ENCODE data around the gene DDIT3. TPM values are rescaled to one million over a fixed set of nuclear protein-coding genes. Genes with fewer than 3 reads are reported as not detected.

DDIT3 gene
- total and polyA plus RNA-seq, 2 of the 13 experiments (the other 11 are each of a cell fraction or from before 2014, with no cell fraction given), result 27.5 to 48.7 TPM

DNA sequence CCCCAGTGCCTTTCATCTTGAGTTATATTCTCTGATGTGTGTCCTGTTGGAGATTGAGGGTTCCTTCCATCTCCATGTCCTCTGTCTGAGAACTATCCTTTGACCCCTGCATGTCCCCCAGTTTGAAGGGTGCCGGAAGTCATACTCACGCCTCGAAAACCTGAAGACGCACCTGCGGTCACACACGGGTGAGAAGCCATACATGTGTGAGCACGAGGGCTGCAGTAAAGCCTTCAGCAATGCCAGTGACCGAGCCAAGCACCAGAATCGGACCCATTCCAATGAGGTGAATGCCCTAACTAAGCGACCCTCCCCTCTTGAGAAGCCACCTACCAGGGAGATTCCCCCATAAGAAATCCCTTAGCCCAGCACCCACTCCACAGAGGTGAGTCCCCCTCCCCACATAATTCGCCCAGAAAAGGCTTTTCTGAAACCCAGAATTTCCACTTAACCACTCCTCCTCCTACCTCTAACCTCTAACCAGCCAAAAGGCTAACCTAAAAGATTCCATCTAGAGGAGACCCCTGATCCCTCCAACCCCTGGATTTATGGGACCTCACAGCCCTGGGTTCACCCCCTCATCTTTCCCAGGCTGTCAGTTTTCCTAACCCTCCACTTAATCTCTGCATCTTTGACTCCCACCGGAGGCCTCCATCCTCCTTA lies 53.0 kb downstream of the DDIT3 start:
- CTCF ChIA-PET (ENCODE audit: low intra/inter-chr PET ratio, low total read pairs), result no interaction called here
- no TSS peak for BruUV-seq (replicated peaks)
- Histone ChIP-seq H3K79me2 (ENCODE audit: insufficient read depth, low read length) (no peaks in the 10 kb centered on the region), H3K36me3 (replicated peaks in 1 of 2; ENCODE audit: control insufficient read depth in 1 of 2, insufficient read depth in 2 of 2, low read length in 2 of 2) (no peaks in the 10 kb centered on the region), H3K27me3 (ENCODE audit: control insufficient read depth in 1 of 2, insufficient read depth in 2 of 2, low read length in 2 of 2) (peaks cover 0 to 45% of the 10 kb centered on the region in 2 experiments; a peak in 3 of 5 replicates), H3K9ac (ENCODE audit: insufficient read depth, low read depth, low read length) (no peak overlapping the region), H2AFZ (ENCODE audit: low read length) (no peak overlapping the region), H3K4me2 (ENCODE audit: low read depth, low read length) (no peak overlapping the region), H3K4me1 (ENCODE audit: insufficient read depth, low read length) (peaks cover 41% of the 10 kb centered on the region), H4K20me1 (ENCODE audit: insufficient read depth, low read length) (no peaks in the 10 kb centered on the region), H3K4me3 (replicated peaks in 1 of 3; ENCODE audit: insufficient read depth in 1 of 3, low read depth in 2 of 3, low read length in 3 of 3) (no peak overlapping the region), H3K9me3 (ENCODE audit: low read length) (no peaks in the 10 kb centered on the region), H3K27ac (ENCODE audit: extremely low read length, insufficient read depth, low read length) (no peak overlapping the region)
- ATAC-seq (no peak), FAIRE-seq (no peak), DNase-seq (ENCODE audit: low spot score) (no peak)
- WGBS (ENCODE audit: low lambda C conversion rate), result 58% methylated on average over 11 of the region's 12 CpGs
- in situ Hi-C loops (cut with HindIII; ENCODE audit: extremely low pct_ligation_motif_present, low pct_unique_long_range_greater_than_20kb) (no loop called here), intact Hi-C loops (cut with micrococcal nuclease; ENCODE audit: unreplicated experiment) (no loop called here)
- POLR2A ChIA-PET, result no interaction called here
- TF ChIP-seq, protein P1, sequence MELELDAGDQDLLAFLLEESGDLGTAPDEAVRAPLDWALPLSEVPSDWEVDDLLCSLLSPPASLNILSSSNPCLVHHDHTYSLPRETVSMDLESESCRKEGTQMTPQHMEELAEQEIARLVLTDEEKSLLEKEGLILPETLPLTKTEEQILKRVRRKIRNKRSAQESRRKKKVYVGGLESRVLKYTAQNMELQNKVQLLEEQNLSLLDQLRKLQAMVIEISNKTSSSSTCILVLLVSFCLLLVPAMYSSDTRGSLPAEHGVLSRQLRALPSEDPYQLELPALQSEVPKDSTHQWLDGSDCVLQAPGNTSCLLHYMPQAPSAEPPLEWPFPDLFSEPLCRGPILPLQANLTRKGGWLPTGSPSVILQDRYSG (CRISPR knock-in tag; IDR thresholded peaks at IDR 0.05), result no peak
- TF ChIP-seq ZFP36 (IDR thresholded peaks at IDR 0.05; ENCODE audit: borderline replicate concordance, low read depth, low read length, partially characterized antibody) (no peak), SMAD1 (CRISPR knock-in tag; IDR thresholded peaks at IDR 0.05; ENCODE audit: borderline replicate concordance, low read depth) (no peak), MTA3 (CRISPR knock-in tag; IDR thresholded peaks at IDR 0.05) (no peak), ARNT (IDR thresholded peaks at IDR 0.05) (no peak)
- TF ChIP-seq, protein P2, sequence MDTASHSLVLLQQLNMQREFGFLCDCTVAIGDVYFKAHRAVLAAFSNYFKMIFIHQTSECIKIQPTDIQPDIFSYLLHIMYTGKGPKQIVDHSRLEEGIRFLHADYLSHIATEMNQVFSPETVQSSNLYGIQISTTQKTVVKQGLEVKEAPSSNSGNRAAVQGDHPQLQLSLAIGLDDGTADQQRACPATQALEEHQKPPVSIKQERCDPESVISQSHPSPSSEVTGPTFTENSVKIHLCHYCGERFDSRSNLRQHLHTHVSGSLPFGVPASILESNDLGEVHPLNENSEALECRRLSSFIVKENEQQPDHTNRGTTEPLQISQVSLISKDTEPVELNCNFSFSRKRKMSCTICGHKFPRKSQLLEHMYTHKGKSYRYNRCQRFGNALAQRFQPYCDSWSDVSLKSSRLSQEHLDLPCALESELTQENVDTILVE (CRISPR knock-in tag; IDR thresholded peaks at IDR 0.05), result no peak
- TF ChIP-seq, protein P3, sequence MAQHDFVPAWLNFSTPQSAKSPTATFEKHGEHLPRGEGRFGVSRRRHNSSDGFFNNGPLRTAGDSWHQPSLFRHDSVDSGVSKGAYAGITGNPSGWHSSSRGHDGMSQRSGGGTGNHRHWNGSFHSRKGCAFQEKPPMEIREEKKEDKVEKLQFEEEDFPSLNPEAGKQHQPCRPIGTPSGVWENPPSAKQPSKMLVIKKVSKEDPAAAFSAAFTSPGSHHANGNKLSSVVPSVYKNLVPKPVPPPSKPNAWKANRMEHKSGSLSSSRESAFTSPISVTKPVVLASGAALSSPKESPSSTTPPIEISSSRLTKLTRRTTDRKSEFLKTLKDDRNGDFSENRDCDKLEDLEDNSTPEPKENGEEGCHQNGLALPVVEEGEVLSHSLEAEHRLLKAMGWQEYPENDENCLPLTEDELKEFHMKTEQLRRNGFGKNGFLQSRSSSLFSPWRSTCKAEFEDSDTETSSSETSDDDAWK (CRISPR knock-in tag; IDR thresholded peaks at IDR 0.05), result no peak
- TF ChIP-seq, protein P4, sequence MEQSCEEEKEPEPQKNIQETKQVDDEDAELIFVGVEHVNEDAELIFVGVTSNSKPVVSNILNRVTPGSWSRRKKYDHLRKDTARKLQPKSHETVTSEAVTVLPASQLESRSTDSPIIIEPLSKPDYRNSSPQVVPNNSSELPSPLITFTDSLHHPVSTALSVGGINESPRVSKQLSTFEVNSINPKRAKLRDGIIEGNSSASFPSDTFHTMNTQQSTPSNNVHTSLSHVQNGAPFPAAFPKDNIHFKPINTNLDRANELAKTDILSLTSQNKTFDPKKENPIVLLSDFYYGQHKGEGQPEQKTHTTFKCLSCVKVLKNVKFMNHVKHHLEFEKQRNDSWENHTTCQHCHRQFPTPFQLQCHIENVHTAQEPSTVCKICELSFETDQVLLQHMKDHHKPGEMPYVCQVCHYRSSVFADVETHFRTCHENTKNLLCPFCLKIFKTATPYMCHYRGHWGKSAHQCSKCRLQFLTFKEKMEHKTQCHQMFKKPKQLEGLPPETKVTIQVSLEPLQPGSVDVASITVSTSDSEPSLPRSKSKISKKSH (CRISPR knock-in tag; IDR thresholded peaks at IDR 0.05; ENCODE audit: borderline replicate concordance), result no peak
- TF ChIP-seq, protein P5, sequence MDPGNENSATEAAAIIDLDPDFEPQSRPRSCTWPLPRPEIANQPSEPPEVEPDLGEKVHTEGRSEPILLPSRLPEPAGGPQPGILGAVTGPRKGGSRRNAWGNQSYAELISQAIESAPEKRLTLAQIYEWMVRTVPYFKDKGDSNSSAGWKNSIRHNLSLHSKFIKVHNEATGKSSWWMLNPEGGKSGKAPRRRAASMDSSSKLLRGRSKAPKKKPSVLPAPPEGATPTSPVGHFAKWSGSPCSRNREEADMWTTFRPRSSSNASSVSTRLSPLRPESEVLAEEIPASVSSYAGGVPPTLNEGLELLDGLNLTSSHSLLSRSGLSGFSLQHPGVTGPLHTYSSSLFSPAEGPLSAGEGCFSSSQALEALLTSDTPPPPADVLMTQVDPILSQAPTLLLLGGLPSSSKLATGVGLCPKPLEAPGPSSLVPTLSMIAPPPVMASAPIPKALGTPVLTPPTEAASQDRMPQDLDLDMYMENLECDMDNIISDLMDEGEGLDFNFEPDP (CRISPR knock-in tag; conservative IDR thresholded peaks at IDR 0.05), result no peak
- TF ChIP-seq, protein P6, sequence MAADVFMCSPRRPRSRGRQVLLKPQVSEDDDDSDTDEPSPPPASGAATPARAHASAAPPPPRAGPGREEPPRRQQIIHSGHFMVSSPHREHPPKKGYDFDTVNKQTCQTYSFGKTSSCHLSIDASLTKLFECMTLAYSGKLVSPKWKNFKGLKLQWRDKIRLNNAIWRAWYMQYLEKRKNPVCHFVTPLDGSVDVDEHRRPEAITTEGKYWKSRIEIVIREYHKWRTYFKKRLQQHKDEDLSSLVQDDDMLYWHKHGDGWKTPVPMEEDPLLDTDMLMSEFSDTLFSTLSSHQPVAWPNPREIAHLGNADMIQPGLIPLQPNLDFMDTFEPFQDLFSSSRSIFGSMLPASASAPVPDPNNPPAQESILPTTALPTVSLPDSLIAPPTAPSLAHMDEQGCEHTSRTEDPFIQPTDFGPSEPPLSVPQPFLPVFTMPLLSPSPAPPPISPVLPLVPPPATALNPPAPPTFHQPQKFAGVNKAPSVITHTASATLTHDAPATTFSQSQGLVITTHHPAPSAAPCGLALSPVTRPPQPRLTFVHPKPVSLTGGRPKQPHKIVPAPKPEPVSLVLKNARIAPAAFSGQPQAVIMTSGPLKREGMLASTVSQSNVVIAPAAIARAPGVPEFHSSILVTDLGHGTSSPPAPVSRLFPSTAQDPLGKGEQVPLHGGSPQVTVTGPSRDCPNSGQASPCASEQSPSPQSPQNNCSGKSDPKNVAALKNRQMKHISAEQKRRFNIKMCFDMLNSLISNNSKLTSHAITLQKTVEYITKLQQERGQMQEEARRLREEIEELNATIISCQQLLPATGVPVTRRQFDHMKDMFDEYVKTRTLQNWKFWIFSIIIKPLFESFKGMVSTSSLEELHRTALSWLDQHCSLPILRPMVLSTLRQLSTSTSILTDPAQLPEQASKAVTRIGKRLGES (CRISPR knock-in tag; IDR thresholded peaks at IDR 0.05; ENCODE audit: borderline replicate concordance), result no peak

All from HepG2 (cell line).